Upper lobe of left lung (tissue), 6 donors: Measurements from ENCODE around the gene LDHB. TPM values are rescaled to one million over a fixed set of nuclear protein-coding genes. Genes with fewer than 3 reads are reported as not detected.

Source experiments
- ATAC-seq, 2 donors: fragments of 200-7000 bp; cut with Tn5 transposase; one replicate each; pipeline ENCODE4 v1.9.1; 2022; ENCODE audit warnings: mild to moderate bottlenecking in 2 of 2, moderate library complexity in 2 of 2; ENCODE audit not compliant: low FRiP score in 2 of 2
- DNase-seq, 2 donors: peaks; one replicate each; pipeline ENCODE4 v3.0.0-alpha.2; 2019 to 2020
- H3K27ac ChIP-seq, 4 donors: fragments of 200-600 bp; sonication (generic); one replicate each; pipeline ENCODE4 v1.5.1; 2016 to 2019
- H3K27me3 ChIP-seq, 4 donors: fragments of 200-600 bp; sonication (generic); one replicate each; pipeline ENCODE4 v1.5.1; 2017 to 2019
- H3K36me3 ChIP-seq, 4 donors: fragments of 200-600 bp; sonication (generic); one replicate each; pipeline ENCODE4 v1.5.1; 2016 to 2019
- H3K4me1 ChIP-seq, 4 donors: fragments of 200-600 bp; sonication (generic); one replicate each; pipeline ENCODE4 v1.5.1; 2018 to 2019
- H3K4me3 ChIP-seq, 4 donors: fragments of 200-600 bp; sonication (generic); one replicate each; pipeline ENCODE4 v1.5.1; 2017 to 2019; ENCODE audit warnings: mild to moderate bottlenecking in 2 of 4, moderate library complexity in 1 of 4
- H3K9me3 ChIP-seq, 4 donors: fragments of 200-600 bp; sonication (generic); one replicate each; pipeline ENCODE4 v1.5.1; 2018 to 2019
- CTCF ChIP-seq, 6 experiments: fragments of 450-650 bp in 4 of 6; fragments of 200-600 bp in 2 of 6; sonication (generic) in 2 of 6; IDR thresholded peaks; one replicate each; pipeline ENCODE4 v1.5.1; 2016 to 2019; ENCODE audit warnings: antibody characterized with exemption in 6 of 6
- EP300 ChIP-seq, 4 donors: sonication (generic); formaldehyde crosslinking; IDR thresholded peaks; one replicate each; pipeline ENCODE4 v1.5.1; 2017; ENCODE audit warnings: antibody characterized with exemption in 4 of 4, control low read depth in 2 of 4
- POLR2A ChIP-seq, 4 donors: fragments of 450-650 bp; IDR thresholded peaks; one replicate each; pipeline ENCODE4 v1.5.1; 2016 to 2017; ENCODE audit warnings: antibody characterized with exemption in 4 of 4, mild to moderate bottlenecking in 2 of 4
- POLR2AphosphoS5 ChIP-seq, 2 donors: sonication (generic); formaldehyde crosslinking; IDR thresholded peaks; one replicate each; pipeline ENCODE4 v1.5.1; 2017; ENCODE audit warnings: antibody characterized with exemption in 2 of 2
- WGBS, 2 donors: methylation state at CpG; one replicate each; pipeline ENCODE4 v1.1.5; 2017 to 2018; 5-methylcytosine and 5-hydroxymethylcytosine counted together
- total RNA-seq, 6 donors: library from RNA; depleted of rRNA in 4 of 6; stranded (reverse); fragments of >200 nt in 4 of 6; gene quantifications; one replicate each; pipeline versions ENCODE4 v1.1.0 to v1.2.1, GENCODE V29; 2016 to 2021
- donor health status: DM: no; HTN: no; CAD: no; lungs with moderate emphysema.
- donor health status: DM: no; HTN: yes; CAD: no; lungs with severe emphysema.

The LDHB gene
- total RNA-seq, 6 donors from 2014 or later = 78.6 to 538 (median 297) TPM

- TF ChIP-seq CTCF (IDR thresholded peaks at IDR 0.05) (no peak), POLR2A (IDR thresholded peaks at IDR 0.05) (no peak), POLR2AphosphoS5 (IDR thresholded peaks at IDR 0.05) (no peak), EP300 (IDR thresholded peaks at IDR 0.05) (no peak)
- ATAC-seq (no peak), DNase-seq (no peak)
Observed at GRCh38 chr12:21618566-21618965, 39.1 kb downstream of the LDHB start.

GRCh38 chr12:21617030-21617429 lies 40.6 kb downstream of the LDHB start:
- H3K27me3 ChIP-seq = no peaks in the 10 kb centered on the region
- H3K27ac ChIP-seq = no peak overlapping the region
- no peak overlapping the region for H3K4me3 ChIP-seq
- H3K9me3 ChIP-seq = no peaks in the 10 kb centered on the region
- ATAC-seq (no peak), DNase-seq (no peak)
- H3K36me3 ChIP-seq = no peaks in the 10 kb centered on the region
- peaks cover 7 to 16% (median 12%) of the 10 kb centered on the region in 4 donors for H3K4me1 ChIP-seq
- 89 to 91% methylated on average over 3 of the region's 3 CpGs for WGBS, 2 donors
- TF ChIP-seq EP300 (IDR thresholded peaks at IDR 0.05) (no peak), POLR2A (IDR thresholded peaks at IDR 0.05) (no peak), CTCF (IDR thresholded peaks at IDR 0.05) (no peak), POLR2AphosphoS5 (IDR thresholded peaks at IDR 0.05) (no peak)

More at GRCh38 chr12:21618566-21618965, 39.1 kb downstream of the LDHB start:
- H3K27me3 ChIP-seq = no peaks in the 10 kb centered on the region
- no peaks in the 10 kb centered on the region for H3K9me3 ChIP-seq
- H3K36me3 ChIP-seq = no peaks in the 10 kb centered on the region
- no peak overlapping the region for H3K4me3 ChIP-seq
- no peak overlapping the region for H3K27ac ChIP-seq
- peaks cover 7 to 16% (median 11%) of the 10 kb centered on the region in 4 donors for H3K4me1 ChIP-seq

- WGBS, 2 donors = 50 to 62% methylated on average over 1 of the region's 1 CpG
- Histone ChIP-seq H3K27me3 (no peaks in the 10 kb centered on the region), H3K27ac (no peak overlapping the region), H3K4me1 (peaks cover 7 to 16% (median 12%) of the 10 kb centered on the region in 4 donors), H3K9me3 (no peaks in the 10 kb centered on the region), H3K36me3 (no peaks in the 10 kb centered on the region), H3K4me3 (no peak overlapping the region)
- no peak for TF ChIP-seq CTCF (IDR thresholded peaks at IDR 0.05)
- TF ChIP-seq POLR2A (IDR thresholded peaks at IDR 0.05) = no peak
- no peak for TF ChIP-seq EP300 (IDR thresholded peaks at IDR 0.05)
- TF ChIP-seq POLR2AphosphoS5 (IDR thresholded peaks at IDR 0.05) = no peak
- peak in 1 of 2 donors; percentile 28 for ATAC-seq
- DNase-seq = no peak
Observed at GRCh38 chr12:21615431-21615830, 42.2 kb downstream of the LDHB start.

DNA sequence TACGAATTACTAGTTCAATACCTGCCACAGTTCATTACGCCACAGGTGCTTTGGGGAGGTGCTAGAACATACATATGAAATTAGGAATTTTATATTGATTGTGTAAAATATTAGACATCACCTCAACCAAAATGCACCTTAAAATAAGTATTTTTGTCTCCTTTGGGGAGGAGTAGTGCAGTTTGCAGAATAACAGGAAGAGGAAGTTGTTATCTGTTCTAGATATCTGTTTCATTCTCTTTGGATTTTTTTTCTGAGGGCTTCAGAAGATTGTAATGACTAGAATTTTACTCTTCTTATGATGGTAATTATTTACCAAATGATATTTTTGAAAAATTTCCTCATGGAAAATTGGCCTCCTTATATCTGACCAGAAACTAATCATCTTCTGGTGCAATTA lies 43.1 kb downstream of the LDHB start:
- ATAC-seq (no peak), DNase-seq (no peak)
- no peaks in the 10 kb centered on the region for H3K27me3 ChIP-seq
- H3K27ac ChIP-seq = peak overlapping the region in 1 of 4 donors; percentile 44
- peaks cover 7 to 16% (median 12%) of the 10 kb centered on the region in 4 donors for H3K4me1 ChIP-seq
- H3K4me3 ChIP-seq = no peak overlapping the region
- no peaks in the 10 kb centered on the region for H3K36me3 ChIP-seq
- TF ChIP-seq CTCF (IDR thresholded peaks at IDR 0.05) (no peak), EP300 (IDR thresholded peaks at IDR 0.05) (no peak), POLR2A (IDR thresholded peaks at IDR 0.05) (no peak), POLR2AphosphoS5 (IDR thresholded peaks at IDR 0.05) (no peak)
- no peaks in the 10 kb centered on the region for H3K9me3 ChIP-seq
- WGBS, 2 donors = 79 to 88% methylated on average over 2 of the region's 2 CpGs

GRCh38 chr12:21613931-21614330 lies 43.7 kb downstream of the LDHB start:
- no peak for DNase-seq
- H3K27ac ChIP-seq = peak overlapping the region in 1 of 4 donors; percentile 44
- H3K9me3 ChIP-seq = no peaks in the 10 kb centered on the region
- WGBS, 2 donors = 33 to 36% methylated on average over 2 of the region's 2 CpGs
- H3K4me1 ChIP-seq = peaks cover 7 to 16% (median 12%) of the 10 kb centered on the region in 4 donors
- no peaks in the 10 kb centered on the region for H3K27me3 ChIP-seq
- no peak for ATAC-seq
- H3K4me3 ChIP-seq = no peak overlapping the region
- peak in 2 of 6 experiments; percentile 13 to 35 for TF ChIP-seq CTCF (IDR thresholded peaks at IDR 0.05)
- TF ChIP-seq POLR2AphosphoS5 (IDR thresholded peaks at IDR 0.05) = no peak
- no peak for TF ChIP-seq EP300 (IDR thresholded peaks at IDR 0.05)
- no peaks in the 10 kb centered on the region for H3K36me3 ChIP-seq
